ENCODE data around the gene ENG. TPM values are rescaled to one million over a fixed set of nuclear protein-coding genes. Genes with fewer than 3 reads are reported as not detected.

ENG gene
- total RNA-seq, 3 donors from 2014 or later (not counting 1 experiment from before 2014, with no cell fraction given), result 8.5 to 13.6 (median 12.3) TPM

GRCh38 chr9:127825319-127826051, 29.0 kb downstream of the ENG start:
- ATAC-seq (no peak), DNase-seq (no peak)
- H3K36me3 ChIP-seq (ENCODE audit: control insufficient read depth, insufficient read depth, low read length), result peaks cover 6% of the 10 kb centered on the region
- Mint-ChIP-seq H3K27me3 (ENCODE audit: low read depth in 2 of 2) (no peaks in the 10 kb centered on the region), H3K36me3 (no peaks in the 10 kb centered on the region), H3K27ac (no peak overlapping the region), H3K4me3 (no peak overlapping the region), H3K4me1 (peaks cover 5 to 7% of the 10 kb centered on the region in 2 donors), H3K9me3 (no peaks in the 10 kb centered on the region)
- TF ChIP-seq, protein P1, sequence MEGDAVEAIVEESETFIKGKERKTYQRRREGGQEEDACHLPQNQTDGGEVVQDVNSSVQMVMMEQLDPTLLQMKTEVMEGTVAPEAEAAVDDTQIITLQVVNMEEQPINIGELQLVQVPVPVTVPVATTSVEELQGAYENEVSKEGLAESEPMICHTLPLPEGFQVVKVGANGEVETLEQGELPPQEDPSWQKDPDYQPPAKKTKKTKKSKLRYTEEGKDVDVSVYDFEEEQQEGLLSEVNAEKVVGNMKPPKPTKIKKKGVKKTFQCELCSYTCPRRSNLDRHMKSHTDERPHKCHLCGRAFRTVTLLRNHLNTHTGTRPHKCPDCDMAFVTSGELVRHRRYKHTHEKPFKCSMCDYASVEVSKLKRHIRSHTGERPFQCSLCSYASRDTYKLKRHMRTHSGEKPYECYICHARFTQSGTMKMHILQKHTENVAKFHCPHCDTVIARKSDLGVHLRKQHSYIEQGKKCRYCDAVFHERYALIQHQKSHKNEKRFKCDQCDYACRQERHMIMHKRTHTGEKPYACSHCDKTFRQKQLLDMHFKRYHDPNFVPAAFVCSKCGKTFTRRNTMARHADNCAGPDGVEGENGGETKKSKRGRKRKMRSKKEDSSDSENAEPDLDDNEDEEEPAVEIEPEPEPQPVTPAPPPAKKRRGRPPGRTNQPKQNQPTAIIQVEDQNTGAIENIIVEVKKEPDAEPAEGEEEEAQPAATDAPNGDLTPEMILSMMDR (IDR thresholded peaks at IDR 0.05), result no peak
- WGBS (ENCODE audit: insufficient coverage), result 85% methylated on average over 39 of the region's 42 CpGs
- no peaks in the 10 kb centered on the region for H3K9me3 ChIP-seq (ENCODE audit: control insufficient read depth, insufficient read depth, low read length)
- H3K4me1 ChIP-seq (ENCODE audit: control insufficient read depth, insufficient read depth, low read length), result no peaks in the 10 kb centered on the region
- intact Hi-C loops (cut with micrococcal nuclease), result no loop called here
- H3K4me3 ChIP-seq (ENCODE audit: low read length), result no peak overlapping the region
- no peaks in the 10 kb centered on the region for H3K27me3 ChIP-seq (ENCODE audit: control insufficient read depth, insufficient read depth, low read length)
- no peak overlapping the region for H3K27ac ChIP-seq (ENCODE audit: low read length)

GRCh38 chr9:127822108-127822507, 32.4 kb downstream of the ENG start:
- DNase-seq, result no peak
- H3K4me1 ChIP-seq (ENCODE audit: control insufficient read depth, insufficient read depth, low read length), result no peaks in the 10 kb centered on the region
- H3K4me3 ChIP-seq (ENCODE audit: low read length), result no peak overlapping the region
- no peak overlapping the region for H3K4me3 Mint-ChIP-seq
- peaks cover 11% of the 10 kb centered on the region for H3K36me3 ChIP-seq (ENCODE audit: control insufficient read depth, insufficient read depth, low read length)
- TF ChIP-seq, protein P1 (IDR thresholded peaks at IDR 0.05), result no peak
- H3K27ac Mint-ChIP-seq, result peak overlapping the region; percentile 22 to 41
- H3K27ac ChIP-seq (ENCODE audit: low read length), result no peak overlapping the region
- H3K27me3 Mint-ChIP-seq (ENCODE audit: low read depth in 2 of 2), result no peaks in the 10 kb centered on the region
- no peaks in the 10 kb centered on the region for H3K9me3 Mint-ChIP-seq
- ATAC-seq, result no peak
- no peaks in the 10 kb centered on the region for H3K4me1 Mint-ChIP-seq
- intact Hi-C loops (cut with micrococcal nuclease), result no loop called here
- H3K9me3 ChIP-seq (ENCODE audit: control insufficient read depth, insufficient read depth, low read length), result no peaks in the 10 kb centered on the region
- no peaks in the 10 kb centered on the region for H3K36me3 Mint-ChIP-seq
- 100% methylated on average over 2 of the region's 4 CpGs for WGBS (ENCODE audit: insufficient coverage)
- no peaks in the 10 kb centered on the region for H3K27me3 ChIP-seq (ENCODE audit: control insufficient read depth, insufficient read depth, low read length)

DNA sequence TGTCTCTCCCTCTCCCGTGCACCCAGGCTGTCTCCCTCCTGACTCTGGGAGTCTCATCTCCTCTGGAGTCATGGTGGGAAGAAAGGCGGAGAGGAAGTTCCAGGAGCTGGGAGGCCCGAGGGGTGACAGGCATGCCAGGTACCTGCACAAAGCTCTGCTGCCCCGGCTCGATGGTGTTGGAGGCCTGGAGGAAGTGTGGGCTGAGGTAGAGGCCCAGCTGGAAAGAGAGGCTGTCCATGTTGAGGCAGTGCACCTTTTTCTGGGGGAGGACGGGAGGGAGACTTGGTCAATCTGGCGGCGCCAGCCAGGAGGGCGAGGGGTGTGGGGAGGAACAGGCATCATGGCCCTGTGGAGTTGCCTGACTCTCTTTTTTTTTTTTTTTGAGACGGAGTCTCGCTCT, 35.9 kb downstream of the ENG start:
- Mint-ChIP-seq H3K4me1 (no peaks in the 10 kb centered on the region), H3K9me3 (no peaks in the 10 kb centered on the region), H3K36me3 (no peaks in the 10 kb centered on the region), H3K27me3 (ENCODE audit: low read depth in 2 of 2) (no peaks in the 10 kb centered on the region), H3K4me3 (no peak overlapping the region), H3K27ac (no peak overlapping the region)
- 95% methylated on average over 9 of the region's 11 CpGs for WGBS (ENCODE audit: insufficient coverage)
- intact Hi-C loops (cut with micrococcal nuclease), result no loop called here
- H3K36me3 ChIP-seq (ENCODE audit: control insufficient read depth, insufficient read depth, low read length), result peaks cover 24% of the 10 kb centered on the region
- ATAC-seq, result no peak
- no peak overlapping the region for H3K27ac ChIP-seq (ENCODE audit: low read length)
- no peak for DNase-seq
- TF ChIP-seq, protein P1 (IDR thresholded peaks at IDR 0.05), result no peak
- H3K4me1 ChIP-seq (ENCODE audit: control insufficient read depth, insufficient read depth, low read length), result no peaks in the 10 kb centered on the region
- H3K27me3 ChIP-seq (ENCODE audit: control insufficient read depth, insufficient read depth, low read length), result no peaks in the 10 kb centered on the region
- H3K4me3 ChIP-seq (ENCODE audit: low read length), result no peak overlapping the region
- no peaks in the 10 kb centered on the region for H3K9me3 ChIP-seq (ENCODE audit: control insufficient read depth, insufficient read depth, low read length)

All from natural killer cell (primary cell).